Ovary (tissue), 3 donors: ENCODE measurements around the gene QSER1.

ENCODE experiments used
- EP300 ChIP-seq: sonication (generic); formaldehyde crosslinking; IDR thresholded peaks from one replicate; pipeline ENCODE4 v1.6.1; 2017; ENCODE audit warnings: antibody characterized with exemption
- POLR2A ChIP-seq: fragments of 450-650 bp; IDR thresholded peaks from one replicate; pipeline ENCODE4 v1.6.1; 2017; ENCODE audit warnings: antibody characterized with exemption, mild to moderate bottlenecking, moderate library complexity
- TF ChIP-seq, protein P1 (sequence below), 3 donors: fragments of 450-650 bp in 2 of 3; fragments of 200-600 bp in 1 of 3; IDR thresholded peaks; one replicate each; pipeline versions ENCODE4 v1.5.1 to v1.8.0; 2016 to 2022; ENCODE audit warnings: antibody characterized with exemption in 3 of 3, mild to moderate bottlenecking in 1 of 3
- donor health status: DM: no; HTN: no; CAD: no.

DNA sequence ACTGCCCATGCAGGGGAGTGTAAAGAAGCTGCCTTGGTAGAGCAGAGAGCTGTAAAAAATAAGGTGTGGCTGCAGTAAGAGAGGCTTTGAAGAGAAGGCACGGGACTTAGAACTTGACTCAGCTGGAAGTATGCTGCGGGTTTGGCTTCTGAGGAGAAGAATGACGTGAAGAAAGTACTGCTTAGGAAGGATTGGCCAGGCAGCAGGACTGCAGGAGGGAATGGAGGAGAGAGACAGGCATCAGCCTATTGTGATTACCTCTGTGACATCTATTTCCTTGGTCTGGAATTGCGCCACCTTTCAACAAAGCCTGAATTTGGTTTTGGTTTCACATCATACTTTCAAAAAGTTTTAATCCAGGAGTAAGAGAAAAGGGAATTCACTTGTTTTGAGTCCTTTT lies 40.4 kb upstream of the QSER1 start:
- TF ChIP-seq, protein P1, sequence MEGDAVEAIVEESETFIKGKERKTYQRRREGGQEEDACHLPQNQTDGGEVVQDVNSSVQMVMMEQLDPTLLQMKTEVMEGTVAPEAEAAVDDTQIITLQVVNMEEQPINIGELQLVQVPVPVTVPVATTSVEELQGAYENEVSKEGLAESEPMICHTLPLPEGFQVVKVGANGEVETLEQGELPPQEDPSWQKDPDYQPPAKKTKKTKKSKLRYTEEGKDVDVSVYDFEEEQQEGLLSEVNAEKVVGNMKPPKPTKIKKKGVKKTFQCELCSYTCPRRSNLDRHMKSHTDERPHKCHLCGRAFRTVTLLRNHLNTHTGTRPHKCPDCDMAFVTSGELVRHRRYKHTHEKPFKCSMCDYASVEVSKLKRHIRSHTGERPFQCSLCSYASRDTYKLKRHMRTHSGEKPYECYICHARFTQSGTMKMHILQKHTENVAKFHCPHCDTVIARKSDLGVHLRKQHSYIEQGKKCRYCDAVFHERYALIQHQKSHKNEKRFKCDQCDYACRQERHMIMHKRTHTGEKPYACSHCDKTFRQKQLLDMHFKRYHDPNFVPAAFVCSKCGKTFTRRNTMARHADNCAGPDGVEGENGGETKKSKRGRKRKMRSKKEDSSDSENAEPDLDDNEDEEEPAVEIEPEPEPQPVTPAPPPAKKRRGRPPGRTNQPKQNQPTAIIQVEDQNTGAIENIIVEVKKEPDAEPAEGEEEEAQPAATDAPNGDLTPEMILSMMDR (IDR thresholded peaks at IDR 0.05) = no peak
- TF ChIP-seq POLR2A (no peak), EP300 (no peak)
